ENCODE results near the gene PLD1.

DNA sequence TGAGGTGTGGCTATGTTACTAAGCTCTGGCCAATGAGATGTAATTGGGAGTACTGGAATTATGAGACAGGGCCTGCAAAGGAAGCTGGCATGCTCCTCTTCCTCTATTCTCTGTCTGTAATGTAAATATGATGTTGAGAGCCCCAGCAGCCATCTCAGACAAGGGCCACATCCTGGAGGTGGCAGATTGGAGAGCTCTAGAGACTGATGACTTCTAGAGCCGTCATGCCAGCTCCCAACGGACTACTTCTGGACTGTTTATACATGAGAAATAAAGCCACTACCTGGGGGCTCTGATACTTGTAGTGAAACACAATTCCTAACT is 19.7 kb downstream of the PLD1 start:
- no peak for TF ChIP-seq POLR2A (IDR thresholded peaks at IDR 0.05)
- TF ChIP-seq, protein P1, sequence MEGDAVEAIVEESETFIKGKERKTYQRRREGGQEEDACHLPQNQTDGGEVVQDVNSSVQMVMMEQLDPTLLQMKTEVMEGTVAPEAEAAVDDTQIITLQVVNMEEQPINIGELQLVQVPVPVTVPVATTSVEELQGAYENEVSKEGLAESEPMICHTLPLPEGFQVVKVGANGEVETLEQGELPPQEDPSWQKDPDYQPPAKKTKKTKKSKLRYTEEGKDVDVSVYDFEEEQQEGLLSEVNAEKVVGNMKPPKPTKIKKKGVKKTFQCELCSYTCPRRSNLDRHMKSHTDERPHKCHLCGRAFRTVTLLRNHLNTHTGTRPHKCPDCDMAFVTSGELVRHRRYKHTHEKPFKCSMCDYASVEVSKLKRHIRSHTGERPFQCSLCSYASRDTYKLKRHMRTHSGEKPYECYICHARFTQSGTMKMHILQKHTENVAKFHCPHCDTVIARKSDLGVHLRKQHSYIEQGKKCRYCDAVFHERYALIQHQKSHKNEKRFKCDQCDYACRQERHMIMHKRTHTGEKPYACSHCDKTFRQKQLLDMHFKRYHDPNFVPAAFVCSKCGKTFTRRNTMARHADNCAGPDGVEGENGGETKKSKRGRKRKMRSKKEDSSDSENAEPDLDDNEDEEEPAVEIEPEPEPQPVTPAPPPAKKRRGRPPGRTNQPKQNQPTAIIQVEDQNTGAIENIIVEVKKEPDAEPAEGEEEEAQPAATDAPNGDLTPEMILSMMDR (IDR thresholded peaks at IDR 0.05): no peak

All from gastroesophageal sphincter (tissue), 3 donors.